ENCODE results near the gene ZFR. TPM values are rescaled to one million over a fixed set of nuclear protein-coding genes. Genes with fewer than 3 reads are reported as not detected.

ZFR gene
- total RNA-seq, 1 experiment from 2014 or later, result 78.3 TPM

- POLR2A ChIA-PET, result no interaction called here
- no peak for TF ChIP-seq CTCF (IDR thresholded peaks at IDR 0.05; ENCODE audit: insufficient read depth in 1 of 2, low read depth in 1 of 2, low read length in 1 of 2, severe bottlenecking in 1 of 2, unreplicated experiment in 1 of 2)
- Histone ChIP-seq H3K4me1 (no peaks in the 10 kb centered on the region), H3K27me3 (replicated peaks; ENCODE audit: control insufficient read depth, insufficient read depth, low read length) (no peaks in the 10 kb centered on the region), H3K4me3 (ENCODE audit: low read depth, low read length) (no peak overlapping the region), H3K36me3 (ENCODE audit: control insufficient read depth, insufficient read depth, low read length) (no peaks in the 10 kb centered on the region), H3K9me3 (peaks cover 1% of the 10 kb centered on the region; the same call in 1 of the 2 replicates)
- Mint-ChIP-seq H3K36me3 (ENCODE audit: insufficient read depth, unreplicated experiment) (peaks cover 52% of the 10 kb centered on the region), H3K27me3 (ENCODE audit: insufficient read depth, unreplicated experiment) (no peaks in the 10 kb centered on the region), H3K4me3 (ENCODE audit: unreplicated experiment) (no peak overlapping the region), H3K9me3 (ENCODE audit: unreplicated experiment) (no peaks in the 10 kb centered on the region), H3K4me1 (ENCODE audit: low read depth, unreplicated experiment) (peaks cover 11% of the 10 kb centered on the region), H3K27ac (ENCODE audit: unreplicated experiment) (no peak overlapping the region)
- DNase-seq, result no peak
- no TSS peak for BruUV-seq (replicated peaks)
- CTCF ChIA-PET, result interaction anchor here (0.6 kb wide), 1 partner anchor 889 kb away, joined by 4 read pairs; the partner anchor contains the start of genes C5orf22 and DROSHA
- intact Hi-C loops (cut with micrococcal nuclease; ENCODE audit: unreplicated experiment), result no loop called here
Observed at GRCh38 chr5:32421075-32421474, 23.5 kb downstream of the ZFR start.

- Mint-ChIP-seq H3K27ac (ENCODE audit: unreplicated experiment) (no peak overlapping the region), H3K27me3 (ENCODE audit: insufficient read depth, unreplicated experiment) (no peaks in the 10 kb centered on the region)
- POLR2A ChIA-PET, result no interaction called here
Observed at GRCh38 chr5:32420506-32420905, 24.0 kb downstream of the ZFR start.

GRCh38 chr5:32419791-32420190, 24.7 kb downstream of the ZFR start:
- no peaks in the 10 kb centered on the region for H3K4me1 ChIP-seq
- BruUV-seq (replicated peaks), result no TSS peak
- peaks cover 11% of the 10 kb centered on the region for H3K4me1 Mint-ChIP-seq (ENCODE audit: low read depth, unreplicated experiment)
- no peaks in the 10 kb centered on the region for H3K27me3 Mint-ChIP-seq (ENCODE audit: insufficient read depth, unreplicated experiment)
- CTCF ChIA-PET, result no interaction called here
- H3K36me3 Mint-ChIP-seq (ENCODE audit: insufficient read depth, unreplicated experiment), result peaks cover 59% of the 10 kb centered on the region
- H3K27ac Mint-ChIP-seq (ENCODE audit: unreplicated experiment), result no peak overlapping the region
- H3K4me3 ChIP-seq (ENCODE audit: low read depth, low read length), result no peak overlapping the region
- no peaks in the 10 kb centered on the region for H3K9me3 Mint-ChIP-seq (ENCODE audit: unreplicated experiment)
- no peak for DNase-seq
- intact Hi-C loops (cut with micrococcal nuclease; ENCODE audit: unreplicated experiment), result loop anchor here (1.0 kb wide), 1 partner anchor 194 kb away; no protein-coding TSS in a partner anchor
- no peaks in the 10 kb centered on the region for H3K36me3 ChIP-seq (ENCODE audit: control insufficient read depth, insufficient read depth, low read length)
- POLR2A ChIA-PET, result no interaction called here
- no peak overlapping the region for H3K4me3 Mint-ChIP-seq (ENCODE audit: unreplicated experiment)
- no peak for TF ChIP-seq CTCF (IDR thresholded peaks at IDR 0.05; ENCODE audit: insufficient read depth in 1 of 2, low read depth in 1 of 2, low read length in 1 of 2, severe bottlenecking in 1 of 2, unreplicated experiment in 1 of 2)
- no peaks in the 10 kb centered on the region for H3K27me3 ChIP-seq (replicated peaks; ENCODE audit: control insufficient read depth, insufficient read depth, low read length)
- H3K9me3 ChIP-seq, result no peaks in the 10 kb centered on the region

More at GRCh38 chr5:32420506-32420905, 24.0 kb downstream of the ZFR start:
- Mint-ChIP-seq H3K36me3 (ENCODE audit: insufficient read depth, unreplicated experiment) (peaks cover 55% of the 10 kb centered on the region), H3K4me3 (ENCODE audit: unreplicated experiment) (no peak overlapping the region), H3K9me3 (ENCODE audit: unreplicated experiment) (no peaks in the 10 kb centered on the region), H3K4me1 (ENCODE audit: low read depth, unreplicated experiment) (peaks cover 11% of the 10 kb centered on the region)
- no peaks in the 10 kb centered on the region for H3K4me1 ChIP-seq
- no peaks in the 10 kb centered on the region for H3K9me3 ChIP-seq
- H3K4me3 ChIP-seq (ENCODE audit: low read depth, low read length), result no peak overlapping the region
- no peak for TF ChIP-seq CTCF (IDR thresholded peaks at IDR 0.05; ENCODE audit: insufficient read depth in 1 of 2, low read depth in 1 of 2, low read length in 1 of 2, severe bottlenecking in 1 of 2, unreplicated experiment in 1 of 2)
- no peak for DNase-seq
- intact Hi-C loops (cut with micrococcal nuclease; ENCODE audit: unreplicated experiment), result no loop called here
- H3K27me3 ChIP-seq (replicated peaks; ENCODE audit: control insufficient read depth, insufficient read depth, low read length), result no peaks in the 10 kb centered on the region
- CTCF ChIA-PET, result no interaction called here
- BruUV-seq (replicated peaks), result no TSS peak
- no peaks in the 10 kb centered on the region for H3K36me3 ChIP-seq (ENCODE audit: control insufficient read depth, insufficient read depth, low read length)
